Hematopoietic multipotent progenitor cell treated with erythropoietin and hydrocortisone succinate and interleukin-3 and kit ligand, for 8 days (in vitro differentiated cells): ENCODE data around the gene ISG15.
A peak's percentile ranks its signal among the peaks of the same experiment; 100 is the strongest.
"Not testable (repeated sequence)": the region's sequence is repeated elsewhere in the genome, so short reads cannot be mapped to it uniquely, and the experiment has no call there.

ENCODE experiments used
- DNase-seq: peaks from one replicate; pipeline ENCODE4 v3.0.0-alpha.2; 2015

Gene ISG15

DNA sequence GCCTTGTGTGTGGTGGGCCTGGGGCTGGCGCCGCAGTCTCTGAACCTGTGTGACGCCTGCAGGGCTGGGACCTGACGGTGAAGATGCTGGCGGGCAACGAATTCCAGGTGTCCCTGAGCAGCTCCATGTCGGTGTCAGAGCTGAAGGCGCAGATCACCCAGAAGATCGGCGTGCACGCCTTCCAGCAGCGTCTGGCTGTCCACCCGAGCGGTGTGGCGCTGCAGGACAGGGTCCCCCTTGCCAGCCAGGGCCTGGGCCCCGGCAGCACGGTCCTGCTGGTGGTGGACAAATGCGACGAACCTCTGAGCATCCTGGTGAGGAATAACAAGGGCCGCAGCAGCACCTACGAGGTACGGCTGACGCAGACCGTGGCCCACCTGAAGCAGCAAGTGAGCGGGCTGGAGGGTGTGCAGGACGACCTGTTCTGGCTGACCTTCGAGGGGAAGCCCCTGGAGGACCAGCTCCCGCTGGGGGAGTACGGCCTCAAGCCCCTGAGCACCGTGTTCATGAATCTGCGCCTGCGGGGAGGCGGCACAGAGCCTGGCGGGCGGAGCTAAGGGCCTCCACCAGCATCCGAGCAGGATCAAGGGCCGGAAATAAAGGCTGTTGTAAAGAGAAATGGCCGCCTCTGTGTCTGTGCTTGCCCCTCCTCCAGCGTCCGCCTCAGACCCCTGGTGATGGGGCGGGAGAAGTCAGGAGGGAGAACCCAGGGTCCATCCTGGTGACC, 788 bp downstream of the ISG15 start:
- DNase-seq: no peak

DNA sequence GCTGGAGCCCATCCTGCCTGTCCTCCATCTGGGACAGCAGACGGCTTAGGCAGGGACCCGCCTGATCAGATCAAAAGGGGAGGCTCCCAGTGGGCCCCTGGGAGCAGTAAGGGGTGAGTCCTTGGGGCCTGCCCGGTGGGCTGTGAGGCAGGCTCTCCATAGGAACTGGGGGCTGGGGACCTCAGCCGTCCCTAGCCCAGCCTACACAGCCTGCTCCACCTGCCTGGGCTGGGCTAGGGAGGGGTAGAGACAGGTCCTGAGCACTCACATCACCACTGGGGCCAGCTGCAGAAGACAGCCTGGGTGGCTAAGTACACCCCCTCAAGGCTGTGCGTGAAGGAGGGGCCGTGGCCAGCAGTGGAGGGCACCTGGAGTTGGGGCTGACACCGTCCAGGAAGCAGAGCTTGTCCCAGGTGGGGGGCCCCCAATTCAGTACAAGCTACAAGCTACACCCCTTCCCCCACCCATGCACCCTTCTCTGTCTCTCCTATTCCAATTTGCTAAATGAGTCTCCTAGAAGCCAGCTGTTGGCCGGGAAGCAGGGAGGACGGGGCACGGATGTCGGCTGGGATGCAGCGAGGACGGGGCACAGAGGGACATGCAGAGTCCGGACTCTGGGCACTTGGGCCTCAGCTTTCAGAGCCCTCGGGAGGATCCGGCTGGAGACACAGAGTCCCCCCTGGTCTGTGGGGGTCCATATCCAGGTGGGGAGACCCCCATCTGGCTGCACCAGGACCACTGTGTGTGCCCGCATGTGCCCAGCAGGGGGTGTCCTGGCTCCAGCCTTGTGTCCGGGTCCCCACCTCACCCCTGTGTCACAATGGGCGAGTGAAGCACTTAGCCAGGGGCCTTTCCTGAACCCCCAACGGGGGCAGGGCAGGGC, 1.7 kb downstream of the ISG15 start:
- peak; percentile 38 for DNase-seq

DNA sequence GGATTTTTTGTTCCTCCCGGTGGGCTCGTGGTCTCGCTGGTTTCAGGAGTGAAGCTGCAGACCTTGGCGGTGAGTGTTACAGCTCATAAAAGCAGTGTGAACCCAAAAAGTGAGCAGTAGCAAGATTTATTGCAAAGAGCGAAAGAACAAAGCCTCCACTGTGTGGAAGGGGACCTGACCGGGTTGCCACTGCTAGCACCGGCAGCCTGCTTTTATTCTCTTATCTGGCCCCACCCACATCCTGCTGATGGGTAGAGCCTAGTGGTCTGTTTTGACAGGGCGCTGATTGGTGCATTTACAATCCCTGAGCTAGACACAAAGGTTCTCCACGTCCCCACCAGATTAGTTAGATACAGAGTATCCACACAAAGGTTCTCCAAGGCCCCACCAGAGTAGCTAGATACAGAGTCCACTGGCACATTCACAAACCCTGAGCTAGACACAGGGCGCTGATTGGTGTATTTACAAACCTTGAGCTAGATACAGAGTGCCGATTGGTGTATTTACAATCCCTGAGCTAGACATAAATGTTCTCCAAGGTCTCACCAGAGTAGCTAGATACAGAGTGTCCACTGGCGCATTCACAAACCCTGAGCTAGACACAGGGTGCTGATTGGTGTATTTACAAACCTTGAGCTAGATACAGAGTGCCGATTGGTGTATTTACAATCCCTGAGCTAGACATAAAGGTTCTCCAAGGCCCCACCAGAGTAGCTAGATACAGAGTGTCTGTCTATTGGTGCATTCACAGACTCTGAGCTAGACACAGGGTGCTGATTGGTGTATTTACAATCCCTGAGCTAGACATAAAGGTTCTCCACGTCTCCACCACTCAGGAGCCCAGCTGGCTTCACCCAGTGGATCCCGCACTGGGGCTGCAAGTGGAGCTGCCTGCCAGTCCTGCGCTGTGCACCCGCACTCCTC, 4.4 kb downstream of the ISG15 start:
- not testable (repeated sequence) for DNase-seq

DNA sequence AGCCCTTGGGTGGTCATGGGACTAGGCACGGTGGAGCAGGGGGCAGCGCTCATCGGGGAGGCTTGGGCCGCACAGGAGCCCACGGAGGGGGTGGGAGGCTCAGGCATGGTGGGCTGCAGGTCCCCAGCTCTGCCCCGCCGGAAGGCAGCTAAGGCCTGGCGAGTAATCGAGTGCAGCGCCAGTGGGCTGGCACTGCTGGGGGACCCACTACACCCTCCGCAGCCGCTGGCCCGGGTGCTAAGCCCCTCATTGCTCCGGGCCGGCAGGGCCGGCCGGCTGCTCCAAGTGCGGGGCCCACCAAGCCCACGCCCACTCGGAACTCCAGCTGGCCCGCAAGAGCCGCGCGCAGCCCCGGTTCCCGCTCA, 5.0 kb downstream of the ISG15 start:
- not testable (repeated sequence) for DNase-seq

DNA sequence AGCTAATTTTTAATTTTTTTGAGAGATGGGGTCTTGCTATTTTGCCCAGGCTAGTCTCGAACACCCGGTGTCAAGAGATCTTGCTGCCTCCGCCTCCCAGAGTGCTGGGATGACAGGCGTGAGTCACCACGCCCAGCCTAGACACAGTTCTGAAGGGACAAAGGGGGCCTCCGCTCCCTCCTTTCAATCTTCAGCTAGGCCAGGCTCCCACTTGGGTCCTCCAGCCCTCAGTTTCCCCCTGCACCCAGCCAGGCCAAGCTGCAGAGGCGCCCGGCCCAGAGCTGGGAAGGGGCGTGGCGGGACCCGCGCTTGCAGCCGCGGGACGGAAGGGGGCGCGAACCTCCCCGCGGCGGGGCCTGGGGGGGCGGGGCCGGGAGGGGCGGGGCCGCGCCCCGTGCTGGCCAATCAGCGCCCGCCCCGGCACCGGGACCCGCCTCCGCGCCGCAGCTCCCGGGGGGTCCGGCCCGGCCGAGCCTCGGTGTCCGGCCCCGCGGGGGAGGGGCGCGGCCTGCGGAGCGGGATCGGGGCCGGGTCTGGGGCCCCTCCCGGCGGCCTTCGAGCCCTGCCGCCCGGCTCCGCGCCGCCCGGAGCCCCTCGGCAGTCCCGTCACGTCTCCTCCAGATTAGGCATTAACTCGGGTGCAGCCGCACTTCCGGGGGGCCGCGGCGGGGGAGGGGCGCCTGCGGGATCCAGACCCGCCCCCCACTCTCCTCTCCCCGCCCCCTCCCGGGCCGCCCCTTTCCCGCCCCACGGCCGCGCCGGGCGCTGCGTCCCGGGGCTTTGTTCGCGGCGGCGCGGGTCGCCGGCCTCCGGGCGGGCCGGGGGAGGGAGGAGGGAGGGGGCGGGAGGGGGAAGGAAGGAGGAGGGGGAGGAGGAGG, 6.1 kb downstream of the ISG15 start:
- DNase-seq: peak; percentile 73

DNA sequence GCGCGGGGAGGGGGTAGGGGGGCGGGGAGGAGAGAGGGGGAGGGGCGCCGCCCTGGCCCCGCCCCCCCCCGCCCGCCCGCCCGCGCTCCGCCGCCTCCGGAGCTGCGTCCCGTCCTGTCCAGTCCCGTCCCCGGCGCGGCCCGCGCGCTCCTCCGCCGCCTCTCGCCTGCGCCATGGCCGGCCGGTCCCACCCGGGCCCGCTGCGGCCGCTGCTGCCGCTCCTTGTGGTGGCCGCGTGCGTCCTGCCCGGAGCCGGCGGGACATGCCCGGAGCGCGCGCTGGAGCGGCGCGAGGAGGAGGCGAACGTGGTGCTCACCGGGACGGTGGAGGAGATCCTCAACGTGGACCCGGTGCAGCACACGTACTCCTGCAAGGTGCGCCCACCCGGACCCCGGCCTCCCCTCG, 6.7 kb downstream of the ISG15 start, which contains the start of gene AGRN:
Gene AGRN, plus strand, starts transcription at position 121 of the 405 bp plus-strand sequence. Its CDS starts 53 bp downstream, at position 174.
- DNase-seq: peak; percentile 23

DNA sequence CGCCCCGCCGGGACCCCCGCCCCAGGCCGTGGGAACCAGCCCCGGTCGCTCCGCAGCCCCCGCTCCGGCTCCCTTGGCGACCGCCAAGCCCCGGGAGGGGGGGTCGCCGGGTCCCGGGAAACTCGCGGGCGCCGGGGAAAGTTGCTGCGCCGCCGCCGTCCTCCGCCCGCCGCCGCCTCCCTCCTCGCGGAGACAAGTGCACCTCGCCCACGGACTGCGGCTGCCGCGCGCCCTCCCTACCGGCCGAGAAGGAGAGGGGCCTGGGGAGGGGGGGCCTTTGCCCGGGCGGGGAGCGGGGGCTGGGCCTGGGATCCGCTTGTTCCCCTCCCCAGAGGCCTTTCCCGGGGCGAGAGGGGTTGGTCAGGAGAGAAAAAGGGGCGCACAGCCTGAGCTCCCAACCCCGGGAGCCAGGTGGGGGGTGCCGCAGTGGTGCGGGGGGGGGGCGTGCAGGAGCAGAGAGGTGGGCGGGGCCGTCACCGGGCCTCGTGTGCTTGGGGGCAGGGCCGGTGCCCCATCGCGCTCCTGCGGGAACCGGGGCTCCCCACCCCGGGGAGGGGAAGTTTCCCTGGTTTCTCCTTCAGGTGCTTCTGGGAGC, 7.2 kb downstream of the ISG15 start:
- no peak for DNase-seq

DNA sequence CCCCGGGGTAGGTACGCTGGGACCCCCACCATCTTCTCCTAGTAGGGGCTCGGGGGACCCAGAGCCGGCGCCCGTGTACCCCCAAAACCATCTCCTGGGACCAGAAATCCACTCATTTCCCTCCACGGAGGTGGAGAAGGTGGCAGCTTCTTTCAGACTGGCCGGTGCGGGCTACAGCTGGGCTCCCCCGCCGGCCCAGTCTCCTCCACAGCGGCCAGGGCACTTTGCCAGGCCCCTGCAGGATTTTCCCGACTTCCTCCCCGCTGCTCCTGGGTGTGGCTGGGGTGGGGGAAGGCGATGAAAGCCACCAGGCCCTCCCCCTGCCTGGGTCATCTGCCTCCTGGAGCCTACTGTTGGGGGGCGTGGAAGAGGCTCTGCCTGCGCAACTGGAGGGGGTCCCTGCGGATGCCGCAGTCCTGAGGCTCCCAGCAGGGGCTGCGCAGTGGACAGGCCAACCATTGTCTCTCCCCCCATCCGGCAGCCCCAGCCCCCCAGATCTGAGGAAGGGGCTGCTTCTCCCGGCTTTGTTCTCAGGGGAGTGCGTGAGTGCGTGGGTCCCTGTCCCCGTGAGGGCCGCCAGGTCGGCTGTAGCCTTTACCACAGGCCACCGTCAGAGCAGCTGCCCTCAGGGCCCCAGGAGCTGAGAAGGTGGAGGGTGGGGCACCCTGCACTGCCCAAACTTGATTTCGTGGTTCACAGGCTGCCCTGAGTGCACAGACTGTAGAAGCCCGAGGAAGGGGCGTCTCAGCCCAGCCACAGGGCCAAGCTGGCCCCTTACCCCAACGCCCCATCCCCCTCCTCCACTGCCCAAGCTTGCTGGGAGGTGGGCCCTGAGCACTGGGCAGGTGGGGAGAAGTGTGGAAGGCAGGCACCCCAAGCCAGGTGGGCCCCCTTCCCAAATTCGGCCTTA, 8.0 kb downstream of the ISG15 start:
- peak; percentile 52 for DNase-seq

DNA sequence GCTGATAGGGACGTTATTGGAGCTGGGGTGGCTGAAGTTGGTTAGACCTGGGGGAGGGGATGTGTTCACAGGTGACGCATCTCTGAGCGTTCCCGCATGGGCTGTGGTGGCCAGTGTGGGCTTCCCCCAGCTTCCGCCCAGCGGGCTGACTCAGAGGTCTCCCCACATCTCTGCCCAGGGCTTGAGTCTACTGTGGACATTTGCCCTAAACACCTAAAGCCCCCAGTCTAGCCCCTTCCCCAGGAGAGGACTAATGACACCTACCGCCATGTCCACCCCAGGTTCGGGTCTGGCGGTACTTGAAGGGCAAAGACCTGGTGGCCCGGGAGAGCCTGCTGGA, 8.6 kb downstream of the ISG15 start:
- no peak for DNase-seq

DNA sequence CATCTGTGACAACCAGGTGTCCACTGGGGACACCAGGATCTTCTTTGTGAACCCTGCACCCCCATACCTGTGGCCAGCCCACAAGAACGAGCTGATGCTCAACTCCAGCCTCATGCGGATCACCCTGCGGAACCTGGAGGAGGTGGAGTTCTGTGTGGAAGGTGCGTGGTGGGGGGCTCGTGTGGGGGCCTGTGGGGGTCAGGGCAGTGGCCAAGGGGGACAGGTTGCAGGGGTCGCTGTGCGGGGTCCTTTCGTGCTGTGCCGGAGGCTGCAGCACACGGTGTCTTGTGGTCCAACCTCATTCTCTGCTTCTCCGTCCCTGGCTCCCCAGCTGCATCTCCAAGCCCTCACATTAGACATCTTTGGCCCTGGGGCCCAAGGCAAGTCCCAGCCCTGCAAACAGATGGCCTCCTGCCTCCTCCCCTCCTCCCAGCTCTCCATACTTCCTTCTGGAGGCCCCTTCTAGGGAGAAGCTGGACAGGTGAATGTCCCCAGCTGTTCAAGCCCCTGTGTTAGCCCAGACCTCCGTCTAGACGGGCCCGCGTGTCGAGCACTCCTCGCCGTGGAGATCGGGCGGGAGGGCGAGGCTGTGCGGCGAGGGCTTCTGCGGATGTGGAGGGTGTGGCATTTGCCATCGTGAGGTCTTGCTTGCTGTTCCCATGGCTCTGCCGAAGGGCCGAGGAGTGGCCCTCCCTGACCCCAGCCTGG, 9.2 kb downstream of the ISG15 start:
- DNase-seq: peak; percentile 29

DNA sequence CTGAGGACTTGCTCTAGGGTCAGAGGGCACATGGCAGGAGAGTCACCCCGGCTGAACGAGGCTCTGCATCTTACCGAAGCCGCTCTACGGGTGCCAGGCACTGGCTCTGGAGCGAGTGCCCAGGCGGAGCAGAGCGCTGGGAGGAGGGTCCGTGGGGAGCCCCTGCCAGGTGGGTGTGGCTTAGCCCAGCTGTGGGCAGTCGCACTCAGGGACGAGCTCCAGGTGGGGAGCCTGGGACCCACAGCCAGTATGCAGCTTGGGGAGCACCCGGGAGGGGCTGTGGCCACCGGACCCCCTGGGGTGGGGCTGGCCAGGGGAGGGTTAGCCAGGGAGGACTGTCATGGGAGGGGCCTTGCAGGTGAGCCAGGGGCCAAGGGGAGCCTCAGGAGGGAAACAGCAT, 10.4 kb downstream of the ISG15 start:
- no peak for DNase-seq

DNA sequence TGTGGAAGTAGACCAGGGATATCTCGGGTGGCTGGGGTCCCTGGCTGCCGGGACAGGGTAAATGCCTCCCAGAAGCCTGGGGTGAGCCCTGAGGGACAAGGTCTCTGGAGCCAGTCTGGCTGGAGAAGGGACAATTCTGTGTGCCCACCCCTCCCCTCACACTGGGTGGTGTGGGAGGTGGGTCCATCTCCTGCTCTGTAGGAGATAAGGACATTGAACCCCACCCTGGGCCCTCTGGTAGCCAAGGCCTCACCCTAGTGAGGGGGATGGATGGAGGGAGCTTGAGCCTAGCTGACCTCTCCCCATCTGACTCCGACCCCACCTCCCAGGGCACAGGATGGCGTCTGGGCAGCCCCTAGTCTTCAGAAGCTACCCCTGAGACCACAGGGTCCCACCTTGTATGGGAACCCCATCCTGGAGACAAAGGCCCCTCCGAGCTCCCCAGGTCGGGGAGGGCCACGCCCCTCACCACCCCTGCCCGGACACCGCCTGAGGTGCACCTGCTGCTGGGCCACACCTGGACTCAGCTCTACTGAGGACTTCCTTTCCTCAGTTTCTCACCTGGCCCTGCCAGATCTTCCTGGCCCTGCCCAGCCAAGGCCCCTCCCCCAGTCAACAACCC, 11.0 kb downstream of the ISG15 start:
- DNase-seq: peak; percentile 76

DNA sequence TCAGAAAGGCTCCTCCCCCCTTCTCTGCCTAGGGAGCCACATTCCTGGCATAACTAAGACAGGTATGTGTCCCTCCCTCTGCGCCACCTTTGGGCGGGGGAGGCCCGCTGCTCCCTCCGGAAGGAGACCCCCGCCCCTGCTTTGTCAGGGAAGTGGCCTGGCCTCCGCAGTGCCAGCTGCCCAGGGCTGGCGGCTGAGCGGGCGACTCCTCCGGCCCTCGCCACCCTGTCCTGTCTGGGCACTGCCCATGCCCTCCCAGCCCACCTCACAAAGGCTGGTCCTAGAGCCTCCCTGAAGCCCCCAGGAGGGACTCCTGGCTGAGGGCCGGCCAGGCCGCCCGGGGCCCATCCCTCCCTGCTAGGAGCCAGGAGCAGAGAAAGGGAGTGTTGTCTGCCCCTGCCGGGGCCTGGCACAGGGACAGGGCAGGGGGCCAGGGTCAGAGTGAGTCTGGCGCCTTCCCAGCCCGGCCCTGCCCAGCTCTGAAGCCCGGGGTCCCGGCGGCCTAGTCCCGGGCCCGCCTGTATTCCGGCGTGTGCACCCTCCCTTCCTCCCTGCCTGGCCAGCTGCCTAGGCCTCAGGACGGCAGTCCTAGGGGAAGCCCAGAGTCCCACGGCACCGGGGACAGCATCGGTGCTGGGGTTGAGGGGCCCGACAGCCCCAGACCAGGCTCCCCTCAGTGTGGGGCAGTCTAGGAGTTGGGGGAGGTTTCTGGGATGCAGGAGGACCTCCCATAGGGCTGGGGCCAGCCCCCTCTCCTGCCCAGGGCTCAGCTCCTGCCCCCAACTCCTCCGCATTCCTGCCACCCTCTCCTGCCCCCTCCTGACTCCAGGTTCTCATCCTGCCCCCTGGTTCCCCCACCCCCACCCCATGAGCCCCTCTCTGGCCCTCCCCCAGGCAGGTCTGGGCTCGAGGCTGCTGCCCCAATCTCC, 11.7 kb downstream of the ISG15 start:
- no peak for DNase-seq

DNA sequence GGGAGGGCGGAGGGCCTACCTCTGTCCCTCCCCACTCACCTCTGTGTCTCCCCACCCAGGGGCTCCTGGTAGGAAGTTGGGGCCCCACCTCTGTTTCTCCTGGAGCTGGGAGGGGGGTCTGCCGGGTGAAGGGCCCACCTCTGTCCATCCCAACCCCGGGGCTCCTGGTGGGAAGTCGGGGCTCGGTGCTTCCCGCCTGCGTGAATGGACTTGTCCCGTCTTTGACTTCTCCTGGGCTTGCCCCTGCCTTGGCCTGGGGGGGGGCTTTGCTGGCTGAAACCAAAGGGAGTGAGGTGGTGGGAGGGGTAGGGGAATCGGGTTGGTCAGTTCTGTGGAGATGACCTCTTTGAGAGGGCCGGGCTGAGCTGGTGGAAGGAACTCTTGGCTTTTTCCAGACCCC, 12.4 kb downstream of the ISG15 start:
- no peak for DNase-seq

DNA sequence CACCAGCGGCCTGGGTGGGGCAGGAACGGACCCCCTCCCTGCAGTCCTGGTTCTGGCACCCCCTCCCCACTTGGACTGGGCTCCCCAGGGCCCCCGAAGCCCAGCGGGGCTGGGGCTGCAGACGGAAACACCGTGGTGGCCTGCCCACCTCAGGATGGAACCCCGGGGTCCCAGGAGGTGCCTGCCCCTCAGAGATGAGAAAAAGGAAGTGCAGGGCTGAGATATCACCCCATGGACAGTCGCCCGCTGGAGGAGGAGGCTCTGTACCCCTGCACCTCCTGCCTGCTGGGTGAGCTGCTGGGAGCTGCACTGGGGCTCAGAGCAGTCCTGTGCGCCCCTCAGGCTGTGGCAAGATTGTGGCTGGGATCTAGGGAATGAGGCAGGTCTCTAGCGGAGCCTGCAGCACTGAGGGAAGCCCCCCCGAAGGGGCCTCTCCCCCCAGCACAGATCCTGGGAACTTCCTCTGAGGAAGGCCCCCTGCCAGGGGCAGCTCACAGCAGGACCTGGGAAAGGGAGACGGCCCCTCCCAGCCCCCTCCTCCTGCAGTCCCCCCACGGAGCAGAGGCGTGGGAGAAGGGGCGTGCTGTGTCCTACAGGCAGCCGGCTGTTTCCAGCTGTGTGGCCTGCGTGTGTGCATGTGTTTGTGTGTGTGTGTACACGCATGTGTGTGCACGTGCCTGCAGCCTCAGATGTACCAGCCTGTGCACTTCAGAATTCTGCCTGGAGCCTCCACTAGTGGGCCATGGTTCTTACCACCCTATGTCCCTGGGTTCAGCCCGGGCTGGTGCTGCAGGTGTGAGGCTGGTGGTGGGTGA, 13.5 kb downstream of the ISG15 start:
- no peak for DNase-seq

DNA sequence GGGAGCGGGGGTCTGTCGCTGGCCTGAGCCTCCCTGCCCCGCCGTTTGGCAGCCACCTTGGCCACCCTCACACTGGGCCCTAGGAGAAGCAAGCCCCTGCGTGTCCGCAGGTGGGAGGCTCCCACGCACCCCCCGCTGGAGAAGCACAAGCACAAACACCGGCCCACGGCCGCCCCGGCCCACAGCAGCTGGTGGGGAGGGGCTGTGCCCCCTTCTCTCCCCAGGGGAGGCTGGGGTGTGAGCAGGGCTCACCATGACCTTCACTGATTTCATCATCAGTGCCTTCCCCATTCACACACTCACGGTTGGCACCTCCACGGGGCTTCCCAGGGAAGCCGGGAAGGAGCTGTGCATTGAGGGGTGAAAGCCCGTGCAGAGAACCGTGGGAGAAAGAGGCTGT, 14.5 kb downstream of the ISG15 start:
- DNase-seq: no peak
